GM19397 (cell line): Measurements from ENCODE around the gene GAS2L1.
"Not testable (repeated sequence)": the region's sequence is repeated elsewhere in the genome, so short reads cannot be mapped to it uniquely, and the experiment has no call there.

Experiments
- ATAC-seq: cut with Tn5 transposase; IDR thresholded peaks from one replicate; pipeline ENCODE4 v1.9.1; 2021; ENCODE audit warnings: mild to moderate bottlenecking, moderate library complexity; ENCODE audit not compliant: unreplicated experiment

Gene GAS2L1

GRCh38 chr22:29340566-29340965, 34.1 kb downstream of the GAS2L1 start:
- no peak for ATAC-seq

GRCh38 chr22:29341056-29341848, 34.8 kb downstream of the GAS2L1 start:
- no peak for ATAC-seq

- ATAC-seq: no peak
Observed at GRCh38 chr22:29341849-29342127, 35.3 kb downstream of the GAS2L1 start.

- ATAC-seq: no peak
Observed at GRCh38 chr22:29342177-29342576, 35.7 kb downstream of the GAS2L1 start.

- no peak for ATAC-seq
Observed at GRCh38 chr22:29342577-29343312, 36.3 kb downstream of the GAS2L1 start.

GRCh38 chr22:29343313-29343805, 36.9 kb downstream of the GAS2L1 start:
- ATAC-seq: no peak

GRCh38 chr22:29344137-29344536, 37.7 kb downstream of the GAS2L1 start:
- no peak for ATAC-seq

GRCh38 chr22:29344889-29345288, 38.4 kb downstream of the GAS2L1 start:
- ATAC-seq: not testable (repeated sequence)

- no peak for ATAC-seq
Observed at GRCh38 chr22:29345932-29346331, 39.5 kb downstream of the GAS2L1 start.

GRCh38 chr22:29346659-29347058, 40.2 kb downstream of the GAS2L1 start:
- ATAC-seq: no peak

- ATAC-seq: no peak
Observed at GRCh38 chr22:29348041-29348440, 41.6 kb downstream of the GAS2L1 start.

GRCh38 chr22:29348956-29349355, 42.5 kb downstream of the GAS2L1 start:
- ATAC-seq: no peak

GRCh38 chr22:29351042-29351441, 44.6 kb downstream of the GAS2L1 start:
- no peak for ATAC-seq

GRCh38 chr22:29351891-29352290, 45.4 kb downstream of the GAS2L1 start:
- no peak for ATAC-seq

- ATAC-seq: no peak
Observed at GRCh38 chr22:29352778-29353177, 46.3 kb downstream of the GAS2L1 start.

- ATAC-seq: no peak
Observed at GRCh38 chr22:29353286-29353685, 46.8 kb downstream of the GAS2L1 start.

GRCh38 chr22:29353860-29354259, 47.4 kb downstream of the GAS2L1 start:
- ATAC-seq: no peak

GRCh38 chr22:29357193-29357890, 50.9 kb downstream of the GAS2L1 start:
- not testable (repeated sequence) for ATAC-seq

GRCh38 chr22:29359469-29359868, 53.0 kb downstream of the GAS2L1 start:
- no peak for ATAC-seq
